ENCODE measurements around the gene TOGARAM1.

The TOGARAM1 gene

DNA sequence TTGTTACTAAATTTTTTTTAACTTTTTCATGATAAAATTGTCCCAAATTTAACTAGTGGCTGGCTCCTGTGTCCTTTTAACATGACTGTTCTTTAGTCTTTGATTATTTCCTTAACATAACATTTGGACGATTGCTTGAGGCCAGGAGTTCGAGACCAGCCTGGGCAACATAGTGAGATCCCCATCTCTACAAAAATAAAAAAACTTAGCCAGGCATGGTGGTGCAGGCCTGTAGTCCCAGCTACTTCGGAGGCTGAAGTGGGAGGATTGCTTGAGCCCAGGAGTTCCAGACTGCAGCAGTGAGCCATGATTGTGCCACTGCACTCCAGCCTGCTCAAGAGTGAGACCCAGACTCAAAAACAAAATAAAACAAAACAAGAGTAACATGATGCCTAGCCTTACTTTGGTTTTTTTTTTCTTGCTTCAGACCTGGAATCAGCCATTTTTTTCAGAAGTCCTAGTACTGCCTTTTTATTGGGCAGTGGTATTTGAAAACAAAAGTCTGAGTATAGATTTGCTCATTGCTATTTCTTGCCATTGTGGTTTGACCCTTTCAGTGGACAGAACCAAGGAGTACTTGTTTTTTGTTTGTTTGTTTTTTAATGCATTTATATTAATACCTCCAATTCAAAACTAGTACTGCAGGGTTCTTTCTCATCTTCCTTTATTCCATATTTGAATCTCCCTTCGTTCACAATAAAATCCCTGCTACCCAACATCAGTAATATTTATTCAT, 4.8 kb downstream of the TOGARAM1 start:
- DNase-seq = no peak

GRCh38 chr14:44968714-44969113, 6.7 kb downstream of the TOGARAM1 start:
- no peak for DNase-seq

- no peak for DNase-seq
These were observed 8.9 kb downstream of the TOGARAM1 start for GRCh38 chr14:44970907-44971306.

DNA sequence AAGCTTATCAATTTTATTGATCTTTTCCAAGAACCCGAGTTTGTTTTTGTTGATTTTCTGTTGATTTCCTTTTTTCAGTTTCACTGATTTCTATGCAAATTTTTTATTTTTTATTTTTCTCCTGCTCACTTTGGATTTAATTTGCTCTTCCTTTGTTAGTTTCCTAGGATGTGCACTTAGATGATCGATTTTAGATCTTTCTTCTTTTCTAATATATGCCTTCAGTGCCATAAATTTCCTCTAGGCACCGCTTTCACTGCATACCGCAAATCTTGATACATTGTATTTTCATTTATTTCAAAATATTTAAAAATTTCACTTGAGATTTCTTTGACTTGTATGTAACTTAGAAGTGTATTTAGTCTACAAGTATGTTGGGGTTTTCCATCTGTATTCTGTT, 9.5 kb downstream of the TOGARAM1 start:
- no peak for DNase-seq

- no peak for DNase-seq
These were observed 17.3 kb downstream of the TOGARAM1 start for GRCh38 chr14:44979273-44979672.

GRCh38 chr14:44979740-44980356, 17.9 kb downstream of the TOGARAM1 start:
- DNase-seq = peak in 1 of 2 experiments; percentile 56

- peak in 1 of 2 experiments; percentile 32 for DNase-seq
These were observed 19.2 kb downstream of the TOGARAM1 start for GRCh38 chr14:44981198-44981597.

DNA sequence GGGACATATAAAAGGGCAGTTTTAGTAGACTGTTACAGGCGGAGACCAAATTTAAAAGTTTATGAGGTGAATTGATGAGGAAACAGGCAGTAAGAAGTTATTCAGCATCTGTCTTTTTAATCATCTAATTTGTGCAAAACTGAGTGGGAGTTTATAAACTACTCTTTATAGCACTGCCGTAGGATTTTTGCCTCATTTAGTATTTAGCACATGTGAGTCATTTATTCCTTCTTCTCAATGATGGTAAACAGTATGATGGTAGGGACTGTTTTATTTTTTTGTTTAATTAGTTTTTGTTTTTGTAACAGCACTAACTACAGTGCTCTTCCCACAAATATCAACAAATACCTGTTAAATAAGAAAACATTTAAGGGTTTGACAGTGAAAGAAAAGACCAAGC, 20.6 kb downstream of the TOGARAM1 start:
- DNase-seq = no peak

DNA sequence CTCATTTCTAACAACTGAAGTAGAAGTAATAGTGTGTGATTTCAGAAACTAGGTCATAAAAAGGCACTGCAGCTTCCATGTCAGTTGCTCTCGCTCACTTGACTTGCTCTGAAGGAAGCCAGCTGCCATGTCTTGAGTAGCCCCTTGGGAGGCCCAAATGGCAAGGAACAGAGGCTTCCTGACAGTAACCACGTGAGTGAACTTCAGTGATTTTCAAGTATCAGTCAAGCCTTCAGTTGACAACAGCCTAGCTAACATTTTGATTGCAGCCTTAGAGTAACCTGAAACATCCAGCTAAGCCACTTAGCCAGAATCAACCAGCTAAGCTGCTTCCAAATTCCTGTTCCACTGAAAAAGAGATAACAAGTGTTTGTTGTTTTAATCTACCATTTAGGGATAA, 26.7 kb downstream of the TOGARAM1 start:
- peak in 1 of 2 experiments; percentile 6 for DNase-seq

DNA sequence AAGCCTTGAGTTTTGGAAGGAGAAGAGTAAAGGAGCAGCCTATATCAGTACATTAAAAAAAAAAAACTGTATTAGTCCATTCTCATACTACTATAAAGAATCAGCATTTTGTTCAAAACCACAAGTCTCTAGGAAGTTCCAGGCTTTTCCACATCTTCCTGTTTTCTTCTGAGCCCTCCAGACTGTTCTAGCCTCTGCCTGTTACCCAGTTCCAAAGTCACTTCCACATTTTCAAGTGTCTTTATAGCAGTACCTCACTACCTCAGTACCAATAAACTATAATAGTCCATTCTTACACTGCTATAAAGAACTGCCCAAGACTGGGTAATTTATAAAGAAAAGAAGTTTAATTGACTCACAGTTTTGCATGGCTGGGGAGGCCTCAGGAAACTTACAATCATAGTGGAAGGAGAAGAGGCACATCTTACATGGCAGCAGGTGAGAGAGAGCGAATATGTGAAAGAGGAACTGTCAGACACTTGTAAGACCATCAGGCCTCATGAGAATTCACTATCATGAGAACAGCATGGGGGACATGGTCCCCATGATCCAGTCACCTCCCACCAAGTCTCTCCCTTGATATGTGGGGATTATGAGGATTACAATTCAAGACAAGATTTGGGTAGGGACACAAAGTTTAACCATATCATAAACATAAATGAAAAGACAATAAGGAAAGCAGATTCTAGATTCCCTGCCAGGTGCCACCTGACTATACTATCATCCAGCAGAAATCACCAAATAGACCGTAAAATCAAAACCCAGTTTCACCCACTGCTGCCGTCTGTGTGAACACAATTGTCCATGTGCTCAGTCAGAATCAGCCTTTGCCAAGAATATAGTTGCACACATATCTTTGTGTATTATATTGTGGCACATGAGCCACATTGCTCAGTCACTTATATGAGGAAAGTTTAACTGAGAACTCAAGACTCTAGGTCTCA, 27.8 kb downstream of the TOGARAM1 start:
- no peak for DNase-seq

DNA sequence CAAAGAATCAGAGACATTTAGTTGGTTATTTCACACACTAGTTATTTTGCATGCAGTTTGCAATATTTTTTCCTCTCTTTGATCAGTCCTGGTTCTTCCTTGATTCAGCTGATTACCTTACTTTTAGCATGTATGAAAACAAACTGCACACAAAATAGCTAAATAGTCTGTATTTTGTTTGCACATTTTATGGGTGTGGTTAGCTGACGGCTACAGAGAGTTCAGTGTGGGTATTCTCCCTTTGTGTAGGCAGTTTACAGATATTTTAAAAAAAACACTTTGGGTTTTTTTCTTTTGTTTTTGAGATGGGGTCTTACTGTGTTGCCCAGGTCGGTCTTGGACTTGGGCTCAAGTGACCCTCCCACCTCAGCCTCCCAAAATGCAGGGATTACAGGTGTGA, 28.5 kb downstream of the TOGARAM1 start:
- DNase-seq = no peak

GRCh38 chr14:44995196-44995595, 33.2 kb downstream of the TOGARAM1 start:
- no peak for DNase-seq

DNA sequence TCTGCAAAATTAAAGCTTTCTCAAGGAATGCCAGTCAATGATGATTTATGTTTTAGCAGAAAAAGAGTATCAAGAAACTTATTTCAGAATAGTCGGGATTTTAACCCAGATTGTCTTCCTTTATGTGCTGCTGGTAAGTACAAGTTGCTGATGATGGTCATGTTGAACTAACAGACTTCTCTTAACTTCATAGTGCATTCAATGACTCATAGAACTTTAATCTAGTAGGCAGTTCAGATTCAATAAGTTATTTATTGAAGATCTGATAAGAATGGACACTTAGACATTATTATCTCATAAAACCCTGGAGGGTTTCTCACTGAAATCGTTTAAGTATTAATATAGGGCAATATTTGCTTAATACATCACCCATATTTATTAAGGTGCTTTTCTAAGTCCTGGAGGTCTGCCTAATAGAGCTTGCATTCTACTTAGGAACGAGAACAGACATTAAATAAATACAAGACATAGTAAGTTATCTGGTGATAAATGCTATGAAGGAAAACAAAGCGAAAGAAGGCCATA, 33.8 kb downstream of the TOGARAM1 start:
- no peak for DNase-seq

DNA sequence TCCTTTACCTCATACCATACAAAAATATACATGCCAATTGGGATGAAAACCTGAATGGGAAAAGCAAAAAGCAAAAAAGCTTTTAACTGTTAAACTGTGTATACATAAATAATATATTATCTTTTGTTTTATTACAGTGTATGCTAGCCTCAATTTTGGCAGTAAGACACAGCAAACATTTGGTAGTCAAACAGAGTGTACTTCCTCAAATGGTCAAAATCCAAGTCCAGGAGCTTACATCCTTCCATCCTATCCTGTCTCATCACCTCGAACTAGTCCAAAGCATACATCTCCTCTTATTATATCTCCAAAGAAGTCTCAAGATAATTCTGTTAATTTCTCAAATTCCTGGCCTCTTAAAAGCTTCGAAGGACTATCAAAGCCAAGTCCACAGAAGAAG, 41.9 kb downstream of the TOGARAM1 start:
- no peak for DNase-seq

DNA sequence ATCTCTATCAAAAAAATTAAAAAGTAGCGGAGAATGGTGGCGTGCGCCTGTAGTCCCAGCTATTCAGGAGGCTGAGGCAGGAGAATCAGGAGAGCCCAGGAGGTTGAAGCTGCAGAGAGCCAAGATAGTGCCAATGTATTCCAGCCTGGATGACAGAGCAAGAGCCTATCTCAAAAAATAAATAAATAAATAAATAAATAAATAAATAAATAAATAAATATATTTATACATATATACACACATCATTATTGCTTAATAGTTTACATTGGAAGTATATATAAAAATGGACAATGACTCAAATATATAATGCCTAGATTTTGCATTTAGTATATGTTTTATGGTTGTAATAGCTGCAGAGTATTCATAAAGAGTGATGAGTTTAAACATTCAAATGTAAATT, 53.1 kb downstream of the TOGARAM1 start:
- no peak for DNase-seq

GRCh38 chr14:45028107-45028626, 66.2 kb downstream of the TOGARAM1 start:
- DNase-seq = no peak

GRCh38 chr14:45034730-45035129, 72.7 kb downstream of the TOGARAM1 start:
- no peak for DNase-seq

- DNase-seq = no peak
These were observed 76.3 kb downstream of the TOGARAM1 start for GRCh38 chr14:45038256-45038655.

- DNase-seq = no peak
These were observed 76.9 kb downstream of the TOGARAM1 start for GRCh38 chr14:45038865-45039264.

DNA sequence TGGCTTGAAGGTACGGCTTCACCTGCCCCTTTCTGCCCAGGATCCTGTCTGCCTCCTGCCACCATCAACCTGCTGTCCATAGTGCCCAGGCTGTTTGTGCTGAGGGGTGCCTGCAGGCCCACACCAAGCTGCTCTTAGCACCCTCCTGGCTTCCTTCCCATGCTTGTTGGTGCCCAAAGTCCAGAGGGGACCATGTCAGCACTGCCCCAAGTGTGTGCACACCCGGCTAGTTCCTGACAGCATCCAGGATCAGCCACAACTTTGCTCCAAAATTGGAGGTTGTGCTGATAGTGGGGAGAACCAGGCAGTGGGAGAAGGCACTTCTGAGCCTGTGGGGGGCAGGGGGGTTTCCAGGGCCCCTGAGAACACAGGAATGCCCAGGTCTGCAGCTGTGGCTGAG, 77.4 kb downstream of the TOGARAM1 start:
- DNase-seq = no peak

GRCh38 chr14:45041641-45042040, 79.7 kb downstream of the TOGARAM1 start:
- DNase-seq = no peak

DNA sequence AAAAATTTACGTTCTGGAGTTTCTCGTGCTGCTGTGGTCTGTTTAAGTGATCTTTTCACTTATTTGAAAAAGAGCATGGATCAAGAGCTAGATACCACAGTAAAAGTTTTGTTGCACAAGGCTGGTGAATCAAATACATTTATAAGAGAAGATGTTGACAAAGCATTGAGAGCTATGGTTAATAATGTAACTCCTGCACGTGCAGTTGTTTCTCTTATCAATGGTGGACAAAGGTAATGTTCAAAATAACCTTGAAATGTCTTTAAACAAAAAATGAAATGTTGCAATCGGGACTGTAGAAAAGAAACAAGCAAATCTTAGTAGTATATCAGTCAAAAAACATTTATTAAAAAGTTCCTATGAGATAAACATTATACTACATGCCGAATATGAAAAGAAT, 82.6 kb downstream of the TOGARAM1 start:
- no peak for DNase-seq

DNA sequence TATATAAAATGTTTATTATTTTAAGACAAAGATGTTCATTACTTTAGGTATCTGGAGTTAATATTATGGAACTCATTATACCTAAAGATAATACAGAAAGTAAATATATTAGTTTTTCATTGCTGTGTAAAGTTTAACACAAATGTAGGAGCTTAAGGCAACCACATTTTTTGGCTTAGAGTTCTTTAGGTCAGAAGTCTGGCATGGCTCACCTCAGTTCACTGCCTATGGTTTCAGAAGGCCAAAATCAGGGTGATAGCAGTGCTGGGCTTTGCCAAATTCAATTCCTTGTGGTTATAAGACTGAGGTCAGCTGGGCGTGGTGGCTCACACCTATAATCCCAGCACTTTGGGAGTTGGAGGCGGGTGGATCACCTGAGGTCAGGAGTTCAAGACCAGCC, 86.4 kb downstream of the TOGARAM1 start:
- DNase-seq = no peak

Data from NCI-H446 (cell line).